ENCODE results near the gene GUCY2D. TPM values are rescaled to one million over a fixed set of nuclear protein-coding genes. Genes with fewer than 3 reads are reported as not detected.
A peak's percentile ranks its signal among the peaks of the same experiment; 100 is the strongest.

The GUCY2D gene
- total RNA-seq, 1 donor from 2014 or later, result 2.6 TPM

DNA sequence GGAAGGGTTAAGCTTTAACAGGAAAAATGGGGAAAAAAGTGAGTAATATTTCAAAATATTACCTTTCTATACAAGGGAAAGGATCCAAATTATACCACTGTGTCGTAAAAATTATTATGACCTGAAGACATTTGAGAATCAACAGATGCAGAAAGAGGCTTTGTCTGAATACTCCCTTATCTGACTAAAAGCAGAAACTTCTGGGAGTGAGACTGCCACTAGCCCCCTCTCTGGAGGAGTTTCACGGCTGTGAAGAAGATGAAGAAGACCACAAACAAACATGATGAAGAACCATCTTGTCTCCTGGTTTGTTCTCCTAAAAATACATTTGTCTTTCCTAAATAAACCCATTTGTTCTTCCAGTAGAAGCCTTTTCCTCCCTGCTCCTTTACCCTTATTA is 41.0 kb upstream of the GUCY2D start:
- no peak overlapping the region for H3K27ac ChIP-seq
- TF ChIP-seq, protein P1, sequence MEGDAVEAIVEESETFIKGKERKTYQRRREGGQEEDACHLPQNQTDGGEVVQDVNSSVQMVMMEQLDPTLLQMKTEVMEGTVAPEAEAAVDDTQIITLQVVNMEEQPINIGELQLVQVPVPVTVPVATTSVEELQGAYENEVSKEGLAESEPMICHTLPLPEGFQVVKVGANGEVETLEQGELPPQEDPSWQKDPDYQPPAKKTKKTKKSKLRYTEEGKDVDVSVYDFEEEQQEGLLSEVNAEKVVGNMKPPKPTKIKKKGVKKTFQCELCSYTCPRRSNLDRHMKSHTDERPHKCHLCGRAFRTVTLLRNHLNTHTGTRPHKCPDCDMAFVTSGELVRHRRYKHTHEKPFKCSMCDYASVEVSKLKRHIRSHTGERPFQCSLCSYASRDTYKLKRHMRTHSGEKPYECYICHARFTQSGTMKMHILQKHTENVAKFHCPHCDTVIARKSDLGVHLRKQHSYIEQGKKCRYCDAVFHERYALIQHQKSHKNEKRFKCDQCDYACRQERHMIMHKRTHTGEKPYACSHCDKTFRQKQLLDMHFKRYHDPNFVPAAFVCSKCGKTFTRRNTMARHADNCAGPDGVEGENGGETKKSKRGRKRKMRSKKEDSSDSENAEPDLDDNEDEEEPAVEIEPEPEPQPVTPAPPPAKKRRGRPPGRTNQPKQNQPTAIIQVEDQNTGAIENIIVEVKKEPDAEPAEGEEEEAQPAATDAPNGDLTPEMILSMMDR (IDR thresholded peaks at IDR 0.05), result no peak

DNA sequence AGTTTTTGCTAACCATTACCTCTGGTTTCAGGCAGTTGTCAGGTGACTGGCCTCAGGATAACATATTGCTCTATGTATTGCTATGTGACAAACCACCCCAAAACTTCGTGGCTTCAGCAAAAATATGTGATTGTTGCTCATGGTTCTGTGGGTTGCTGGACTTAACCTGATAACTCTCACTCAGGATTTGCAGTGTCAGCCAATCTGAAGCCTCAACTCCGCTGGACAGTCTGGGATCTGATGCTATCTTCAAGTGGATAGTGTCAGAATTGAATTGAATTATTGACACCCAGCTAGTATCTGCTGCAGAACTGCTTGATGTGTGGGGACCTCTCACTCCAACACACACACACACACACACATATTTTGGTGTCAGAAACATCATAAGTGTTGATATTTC is 34.7 kb upstream of the GUCY2D start:
- TF ChIP-seq, protein P1 (IDR thresholded peaks at IDR 0.05), result no peak
- intact Hi-C loops (cut with DNase I), result no loop called here
- Histone ChIP-seq H3K27me3 (no peaks in the 10 kb centered on the region), H3K27ac (no peak overlapping the region), H3K4me1 (no peaks in the 10 kb centered on the region), H3K9me3 (no peaks in the 10 kb centered on the region), H3K36me3 (no peaks in the 10 kb centered on the region), H3K4me3 (no peak overlapping the region)
- ATAC-seq (no peak), DNase-seq (no peak)

More for the DNA sequence above, 41.0 kb upstream of the GUCY2D start:
- H3K27me3 ChIP-seq, result no peaks in the 10 kb centered on the region
- H3K4me3 ChIP-seq, result no peak overlapping the region
- no peaks in the 10 kb centered on the region for H3K9me3 ChIP-seq
- H3K4me1 ChIP-seq, result peaks cover 2% of the 10 kb centered on the region
- DNase-seq (no peak), ATAC-seq (no peak)
- intact Hi-C loops (cut with DNase I), result no loop called here
- no peaks in the 10 kb centered on the region for H3K36me3 ChIP-seq

DNA sequence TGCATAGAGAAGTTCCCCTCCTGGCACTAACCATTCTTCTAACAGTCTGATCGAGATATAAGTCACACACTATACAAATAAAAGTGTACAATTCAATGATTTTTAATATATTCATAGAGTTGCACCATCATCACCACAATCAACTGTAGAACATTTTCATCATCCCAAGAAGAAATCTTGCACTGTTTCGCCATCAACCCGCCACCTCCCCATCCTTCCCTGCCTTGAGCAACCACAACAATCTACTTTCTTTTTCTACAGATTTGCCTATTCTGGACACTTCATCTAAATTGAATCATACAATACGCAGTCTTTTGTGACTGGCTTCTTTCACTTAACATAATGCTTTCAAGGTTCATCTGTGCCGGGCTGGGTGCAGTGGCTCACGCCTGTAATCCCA is 33.0 kb upstream of the GUCY2D start:
- Histone ChIP-seq H3K9me3 (peaks cover 4% of the 10 kb centered on the region), H3K27me3 (no peaks in the 10 kb centered on the region), H3K4me1 (no peaks in the 10 kb centered on the region), H3K4me3 (no peak overlapping the region), H3K36me3 (no peaks in the 10 kb centered on the region), H3K27ac (no peak overlapping the region)
- TF ChIP-seq, protein P1 (IDR thresholded peaks at IDR 0.05), result no peak
- intact Hi-C loops (cut with DNase I), result no loop called here
- no peak for DNase-seq
- peak; percentile 64 for ATAC-seq

DNA sequence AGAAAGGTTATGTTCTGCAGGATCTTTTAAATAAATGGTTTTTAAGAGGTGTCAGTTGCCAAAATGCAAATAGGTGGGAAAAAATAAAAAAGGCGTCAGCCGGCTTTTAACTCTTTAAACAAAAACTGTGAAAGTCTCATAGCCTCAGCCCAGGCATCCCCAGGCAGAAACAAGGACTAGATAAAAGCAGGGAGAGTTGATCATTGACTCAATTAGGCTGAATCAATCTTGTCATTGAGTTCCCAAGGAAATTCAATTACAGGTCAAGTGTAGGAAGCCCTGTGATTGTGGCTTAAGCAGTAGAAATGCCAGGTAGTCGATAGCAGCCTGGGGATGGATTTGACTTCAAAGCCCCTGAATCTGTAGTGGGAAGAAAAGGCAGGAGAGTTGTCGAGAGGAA is 30.8 kb upstream of the GUCY2D start:
- Histone ChIP-seq H3K4me1 (no peaks in the 10 kb centered on the region), H3K27ac (no peak overlapping the region), H3K27me3 (no peaks in the 10 kb centered on the region), H3K4me3 (no peak overlapping the region), H3K36me3 (no peaks in the 10 kb centered on the region), H3K9me3 (peaks cover 12% of the 10 kb centered on the region)
- TF ChIP-seq, protein P1 (IDR thresholded peaks at IDR 0.05), result no peak
- intact Hi-C loops (cut with DNase I), result no loop called here
- DNase-seq (no peak), ATAC-seq (no peak)

DNA sequence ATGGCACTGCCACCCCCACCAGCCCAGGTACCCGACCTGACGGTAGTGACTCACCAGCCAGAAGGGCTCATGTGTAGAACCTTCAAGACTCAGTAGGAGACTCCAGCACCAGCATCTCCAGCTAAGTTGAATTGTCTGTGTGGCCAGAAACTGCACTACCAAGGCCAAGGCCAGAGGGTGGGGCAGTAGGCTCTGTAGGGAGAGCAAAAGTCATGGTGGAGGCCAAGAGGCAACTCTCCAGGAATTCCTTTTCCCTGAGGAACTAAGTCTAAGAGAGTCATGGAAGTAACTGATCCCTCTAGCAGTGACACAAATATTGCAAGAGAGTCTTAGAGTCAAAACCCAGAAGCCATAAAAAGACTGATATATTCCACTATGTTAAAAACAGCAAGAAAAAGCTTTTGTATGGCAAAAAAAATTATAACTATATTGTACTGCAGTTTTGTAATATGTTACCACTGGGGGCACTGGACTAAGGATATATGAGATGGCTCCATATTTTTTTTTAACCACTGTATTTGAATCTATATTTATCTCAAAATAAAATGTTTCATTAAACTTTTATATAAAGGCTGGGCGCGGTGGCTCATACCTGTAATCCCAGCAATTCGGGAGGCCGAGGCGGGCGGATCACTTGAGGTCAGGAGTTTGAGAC is 30.2 kb upstream of the GUCY2D start:
- DNase-seq (no peak), ATAC-seq (no peak)
- H3K36me3 ChIP-seq, result no peaks in the 10 kb centered on the region
- H3K9me3 ChIP-seq, result peaks cover 12% of the 10 kb centered on the region
- no peaks in the 10 kb centered on the region for H3K27me3 ChIP-seq
- no peak overlapping the region for H3K4me3 ChIP-seq
- no peak overlapping the region for H3K27ac ChIP-seq
- H3K4me1 ChIP-seq, result no peaks in the 10 kb centered on the region
- TF ChIP-seq, protein P1 (IDR thresholded peaks at IDR 0.05), result no peak
- intact Hi-C loops (cut with DNase I), result no loop called here

All from upper lobe of right lung (tissue), 1 donor.